HEK293 (cell line): ENCODE data around the gene GLG1.

Experiments used
- CTCF ChIA-PET: fragments of 350-600 bp; formaldehyde crosslinking; extraction: SDS; loops from one replicate; lab custom pipeline; 2021; ENCODE audit warnings: antibody characterized with exemption; lab: Yijun Ruan, JAX
- POLR2A ChIA-PET: fragments of 300-600 bp; formaldehyde crosslinking; extraction: SDS; loops from one replicate; lab custom pipeline; 2020; ENCODE audit warnings: antibody characterized with exemption, inconsistent platforms; lab: Yijun Ruan, JAX
- H3K27ac ChIP-seq: fragments of 200-500 bp; sonication (Bioruptor generic); 2 replicates; pipeline ENCODE4 v1.5.1; 2014; ENCODE audit warnings: low read depth, low read length, control low read depth, inconsistent platforms; ENCODE audit errors: extremely low read depth
- H3K36me3 ChIP-seq, 2 experiments: fragments of 200-500 bp in 1 of 2; sonication (Bioruptor generic) in 1 of 2; 1 replicate in 1 of 2; 2 replicates in 1 of 2; pipeline ENCODE4 v1.5.1; 2014 to 2017; ENCODE audit warnings: inconsistent platforms in 2 of 2, low read length in 2 of 2; ENCODE audit not compliant: control insufficient read depth in 2 of 2, insufficient read depth in 1 of 2
- H3K4me1 ChIP-seq: fragments of 200-500 bp; sonication (Bioruptor generic); 2 replicates; pipeline ENCODE4 v1.5.1; 2014; ENCODE audit warnings: mild to moderate bottlenecking, low read length, inconsistent platforms; ENCODE audit not compliant: control insufficient read depth, insufficient read depth
- H3K4me3 ChIP-seq: 2 replicates; pipeline ENCODE4 v1.5.1; 2011; ENCODE audit warnings: low read depth, mild to moderate bottlenecking, control low read depth, low read length, moderate library complexity
- H3K9me3 ChIP-seq: fragments of 200-500 bp; sonication (Bioruptor generic); 2 replicates; pipeline ENCODE4 v1.5.1; 2014; ENCODE audit warnings: low read depth, low read length, inconsistent platforms; ENCODE audit not compliant: control insufficient read depth, insufficient read depth
- KLF1 ChIP-seq: fragments of 450-650 bp; formaldehyde crosslinking; IDR thresholded peaks from 2 replicates; pipeline ENCODE4 v1.5.1; 2016; ENCODE audit warnings: missing biosample characterization, missing genetic modification characterization
- SP7 ChIP-seq: fragments of 450-650 bp; formaldehyde crosslinking; IDR thresholded peaks from 2 replicates; pipeline ENCODE4 v1.5.1; 2016; ENCODE audit warnings: missing biosample characterization, missing genetic modification characterization
- ZFP69B ChIP-seq: fragments of 450-650 bp; formaldehyde crosslinking; IDR thresholded peaks from 2 replicates; pipeline ENCODE4 v1.5.1; 2016; ENCODE audit warnings: missing biosample characterization, missing genetic modification characterization
- ZNF146 ChIP-seq: fragments of 450-650 bp; formaldehyde crosslinking; IDR thresholded peaks from 2 replicates; pipeline ENCODE4 v1.5.1; 2016; ENCODE audit warnings: missing biosample characterization, missing genetic modification characterization
- ZNF335 ChIP-seq: fragments of 450-650 bp; formaldehyde crosslinking; conservative IDR thresholded peaks from 2 replicates; pipeline ENCODE4 v1.5.1; 2016; ENCODE audit warnings: missing biosample characterization, missing genetic modification characterization
- ZNF473 ChIP-seq: fragments of 450-650 bp; formaldehyde crosslinking; IDR thresholded peaks from 2 replicates; pipeline ENCODE4 v1.5.1; 2017; ENCODE audit warnings: missing biosample characterization, missing genetic modification characterization
- ZNF623 ChIP-seq: fragments of 450-650 bp; formaldehyde crosslinking; IDR thresholded peaks from 2 replicates; pipeline ENCODE4 v1.5.1; 2016; ENCODE audit warnings: missing biosample characterization, missing genetic modification characterization
- ZNF626 ChIP-seq: fragments of 450-650 bp; sonication (Bioruptor Pico); formaldehyde crosslinking; IDR thresholded peaks from 2 replicates; pipeline ENCODE4 v1.5.1; 2018; ENCODE audit warnings: missing biosample characterization, missing genetic modification characterization, inconsistent platforms
- ZNF629 ChIP-seq: fragments of 450-650 bp; formaldehyde crosslinking; IDR thresholded peaks from 2 replicates; pipeline ENCODE4 v1.5.1; 2017; ENCODE audit warnings: missing biosample characterization, missing genetic modification characterization
- ZNF664 ChIP-seq: fragments of 450-650 bp; formaldehyde crosslinking; IDR thresholded peaks from 2 replicates; pipeline ENCODE4 v1.5.1; 2016; ENCODE audit warnings: missing biosample characterization, missing genetic modification characterization
- ZNF776 ChIP-seq: fragments of 450-650 bp; formaldehyde crosslinking; IDR thresholded peaks from 2 replicates; pipeline ENCODE4 v1.5.0; 2017; ENCODE audit warnings: missing biosample characterization, missing genetic modification characterization, borderline replicate concordance
- TF ChIP-seq, protein P1 (sequence below): fragments of 450-650 bp; formaldehyde crosslinking; IDR thresholded peaks from 2 replicates; pipeline ENCODE4 v1.5.1; 2016; ENCODE audit warnings: missing biosample characterization, missing genetic modification characterization
- TF ChIP-seq, protein P2 (sequence below): fragments of 450-650 bp; formaldehyde crosslinking; IDR thresholded peaks from 2 replicates; pipeline ENCODE4 v1.5.1; 2017; ENCODE audit warnings: missing biosample characterization, missing genetic modification characterization
- TF ChIP-seq, protein P3 (sequence below): fragments of 450-650 bp; formaldehyde crosslinking; IDR thresholded peaks from 2 replicates; pipeline ENCODE4 v1.5.1; 2016; ENCODE audit warnings: missing biosample characterization, missing genetic modification characterization
- TF ChIP-seq, protein P4 (sequence below): fragments of 450-650 bp; formaldehyde crosslinking; IDR thresholded peaks from 2 replicates; pipeline ENCODE4 v1.5.1; 2017; ENCODE audit warnings: missing biosample characterization, missing genetic modification characterization
- TF ChIP-seq, protein P5 (sequence below): fragments of 450-650 bp; formaldehyde crosslinking; IDR thresholded peaks from 2 replicates; pipeline ENCODE4 v1.5.1; 2017; ENCODE audit warnings: missing biosample characterization, missing genetic modification characterization

The GLG1 gene

DNA sequence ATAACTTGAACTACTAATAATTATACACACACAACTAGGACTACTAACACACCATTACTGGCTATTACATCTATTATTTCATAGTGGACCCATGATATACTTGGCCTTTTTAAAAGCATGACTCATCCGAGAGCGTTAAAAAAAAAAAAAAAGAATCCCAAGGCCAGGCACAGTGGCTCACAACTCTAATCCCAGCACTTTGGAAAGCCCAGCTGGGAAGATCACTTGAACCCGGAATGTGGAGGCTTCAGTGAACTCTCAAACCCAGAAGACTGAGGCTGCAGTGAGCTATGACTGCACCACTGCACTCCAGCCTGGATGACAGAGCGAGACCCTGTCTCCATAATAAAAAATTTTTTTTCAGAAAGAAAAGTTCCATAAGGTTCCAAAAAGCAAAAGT lies 3.1 kb downstream of the GLG1 start:
- Histone ChIP-seq H3K9me3 (no peaks in the 10 kb centered on the region), H3K4me3 (no peak overlapping the region)
- TF ChIP-seq, protein P1, sequence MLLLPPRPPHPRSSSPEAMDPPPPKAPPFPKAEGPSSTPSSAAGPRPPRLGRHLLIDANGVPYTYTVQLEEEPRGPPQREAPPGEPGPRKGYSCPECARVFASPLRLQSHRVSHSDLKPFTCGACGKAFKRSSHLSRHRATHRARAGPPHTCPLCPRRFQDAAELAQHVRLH (tag by site-specific recombination), result 0 out of 2 replicates have a peak, but pooled peaks have one; percentile 11
- no peak for TF ChIP-seq ZNF623
- TF ChIP-seq ZNF629 (tag by site-specific recombination), result 0 out of 2 replicates have a peak, but pooled peaks have one; percentile 16
- TF ChIP-seq, protein P2, sequence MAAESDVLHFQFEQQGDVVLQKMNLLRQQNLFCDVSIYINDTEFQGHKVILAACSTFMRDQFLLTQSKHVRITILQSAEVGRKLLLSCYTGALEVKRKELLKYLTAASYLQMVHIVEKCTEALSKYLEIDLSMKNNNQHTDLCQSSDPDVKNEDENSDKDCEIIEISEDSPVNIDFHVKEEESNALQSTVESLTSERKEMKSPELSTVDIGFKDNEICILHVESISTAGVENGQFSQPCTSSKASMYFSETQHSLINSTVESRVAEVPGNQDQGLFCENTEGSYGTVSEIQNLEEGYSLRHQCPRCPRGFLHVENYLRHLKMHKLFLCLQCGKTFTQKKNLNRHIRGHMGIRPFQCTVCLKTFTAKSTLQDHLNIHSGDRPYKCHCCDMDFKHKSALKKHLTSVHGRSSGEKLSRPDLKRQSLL, result peak; percentile 73
- TF ChIP-seq, protein P3, sequence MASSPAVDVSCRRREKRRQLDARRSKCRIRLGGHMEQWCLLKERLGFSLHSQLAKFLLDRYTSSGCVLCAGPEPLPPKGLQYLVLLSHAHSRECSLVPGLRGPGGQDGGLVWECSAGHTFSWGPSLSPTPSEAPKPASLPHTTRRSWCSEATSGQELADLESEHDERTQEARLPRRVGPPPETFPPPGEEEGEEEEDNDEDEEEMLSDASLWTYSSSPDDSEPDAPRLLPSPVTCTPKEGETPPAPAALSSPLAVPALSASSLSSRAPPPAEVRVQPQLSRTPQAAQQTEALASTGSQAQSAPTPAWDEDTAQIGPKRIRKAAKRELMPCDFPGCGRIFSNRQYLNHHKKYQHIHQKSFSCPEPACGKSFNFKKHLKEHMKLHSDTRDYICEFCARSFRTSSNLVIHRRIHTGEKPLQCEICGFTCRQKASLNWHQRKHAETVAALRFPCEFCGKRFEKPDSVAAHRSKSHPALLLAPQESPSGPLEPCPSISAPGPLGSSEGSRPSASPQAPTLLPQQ (tag by site-specific recombination), result peak; percentile 98
- TF ChIP-seq SP7, result 0 out of 2 replicates have a peak, but pooled peaks have one; percentile 38
- no peak for TF ChIP-seq ZNF146 (tag by site-specific recombination)
- TF ChIP-seq ZNF626 (tag by site-specific recombination), result no peak
- TF ChIP-seq ZFP69B (tag by site-specific recombination), result peak; percentile 95
- TF ChIP-seq ZNF335, result 0 out of 2 replicates have a peak, but pooled peaks have one; percentile 23
- TF ChIP-seq ZNF776 (tag by site-specific recombination), result no peak
- TF ChIP-seq, all 188 proteins: peak for 7
- H3K27ac ChIP-seq, result no peak overlapping the region
- ChIA-PET POLR2A (no interaction called here), CTCF (no interaction called here)
- no peaks in the 10 kb centered on the region for H3K36me3 ChIP-seq
- peaks cover 33% of the 10 kb centered on the region for H3K4me1 ChIP-seq

DNA sequence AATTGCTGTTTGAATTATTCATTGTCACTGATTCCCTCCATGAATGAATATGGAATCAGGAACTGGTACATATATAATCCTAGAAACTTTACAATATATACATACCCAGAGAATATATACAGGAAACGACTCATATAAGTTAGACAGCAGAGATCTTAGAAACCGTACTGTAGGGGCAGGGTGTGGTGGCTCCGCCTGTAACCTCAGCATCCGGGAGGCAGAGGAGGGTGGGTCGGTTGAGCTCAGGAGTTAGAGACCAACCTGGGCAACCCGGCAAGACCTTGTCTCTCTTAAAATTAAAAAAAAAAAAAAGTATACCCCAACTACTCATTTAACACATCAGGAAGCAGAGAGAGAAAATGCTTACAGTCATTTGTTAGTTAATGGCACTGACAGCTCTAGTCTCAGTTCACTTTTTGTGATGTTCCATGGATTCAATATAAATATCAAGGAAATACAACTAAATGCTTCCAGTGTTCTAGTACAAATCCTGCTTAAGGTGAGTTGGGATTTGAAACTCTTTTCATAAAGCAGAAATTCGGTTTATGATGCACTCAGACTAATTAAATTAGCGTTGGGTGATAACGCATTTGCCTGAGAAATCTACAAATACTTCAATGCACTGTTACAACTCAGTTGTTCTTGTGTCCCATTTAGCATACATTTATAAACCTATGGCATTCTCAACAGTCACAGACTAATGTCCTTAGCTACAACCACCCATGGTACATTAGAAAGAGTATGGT lies 5.6 kb downstream of the GLG1 start:
- H3K27ac ChIP-seq, result no peak overlapping the region

More for the DNA sequence above, 5.6 kb downstream of the GLG1 start:
- ChIA-PET CTCF (no interaction called here), POLR2A (interaction anchor here (0.6 to 1.6 kb wide), 4 partner anchors 23 to 296 kb away, joined by 3 to 4 read pairs (median 3); no protein-coding TSS in a partner anchor)
- H3K4me1 ChIP-seq, result peaks cover 30% of the 10 kb centered on the region
- H3K9me3 ChIP-seq, result no peaks in the 10 kb centered on the region
- peak; percentile 32; the same call in 1 of the 2 replicates for TF ChIP-seq ZNF664
- TF ChIP-seq ZNF473 (tag by site-specific recombination), result no peak
- peak; percentile 53; the same call in 1 of the 2 replicates for TF ChIP-seq KLF1 (tag by site-specific recombination)
- TF ChIP-seq, protein P4, sequence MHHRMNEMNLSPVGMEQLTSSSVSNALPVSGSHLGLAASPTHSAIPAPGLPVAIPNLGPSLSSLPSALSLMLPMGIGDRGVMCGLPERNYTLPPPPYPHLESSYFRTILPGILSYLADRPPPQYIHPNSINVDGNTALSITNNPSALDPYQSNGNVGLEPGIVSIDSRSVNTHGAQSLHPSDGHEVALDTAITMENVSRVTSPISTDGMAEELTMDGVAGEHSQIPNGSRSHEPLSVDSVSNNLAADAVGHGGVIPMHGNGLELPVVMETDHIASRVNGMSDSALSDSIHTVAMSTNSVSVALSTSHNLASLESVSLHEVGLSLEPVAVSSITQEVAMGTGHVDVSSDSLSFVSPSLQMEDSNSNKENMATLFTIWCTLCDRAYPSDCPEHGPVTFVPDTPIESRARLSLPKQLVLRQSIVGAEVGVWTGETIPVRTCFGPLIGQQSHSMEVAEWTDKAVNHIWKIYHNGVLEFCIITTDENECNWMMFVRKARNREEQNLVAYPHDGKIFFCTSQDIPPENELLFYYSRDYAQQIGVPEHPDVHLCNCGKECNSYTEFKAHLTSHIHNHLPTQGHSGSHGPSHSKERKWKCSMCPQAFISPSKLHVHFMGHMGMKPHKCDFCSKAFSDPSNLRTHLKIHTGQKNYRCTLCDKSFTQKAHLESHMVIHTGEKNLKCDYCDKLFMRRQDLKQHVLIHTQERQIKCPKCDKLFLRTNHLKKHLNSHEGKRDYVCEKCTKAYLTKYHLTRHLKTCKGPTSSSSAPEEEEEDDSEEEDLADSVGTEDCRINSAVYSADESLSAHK (tag by site-specific recombination), result peak; percentile 72; the same call in 1 of the 2 replicates
- TF ChIP-seq, protein P5, sequence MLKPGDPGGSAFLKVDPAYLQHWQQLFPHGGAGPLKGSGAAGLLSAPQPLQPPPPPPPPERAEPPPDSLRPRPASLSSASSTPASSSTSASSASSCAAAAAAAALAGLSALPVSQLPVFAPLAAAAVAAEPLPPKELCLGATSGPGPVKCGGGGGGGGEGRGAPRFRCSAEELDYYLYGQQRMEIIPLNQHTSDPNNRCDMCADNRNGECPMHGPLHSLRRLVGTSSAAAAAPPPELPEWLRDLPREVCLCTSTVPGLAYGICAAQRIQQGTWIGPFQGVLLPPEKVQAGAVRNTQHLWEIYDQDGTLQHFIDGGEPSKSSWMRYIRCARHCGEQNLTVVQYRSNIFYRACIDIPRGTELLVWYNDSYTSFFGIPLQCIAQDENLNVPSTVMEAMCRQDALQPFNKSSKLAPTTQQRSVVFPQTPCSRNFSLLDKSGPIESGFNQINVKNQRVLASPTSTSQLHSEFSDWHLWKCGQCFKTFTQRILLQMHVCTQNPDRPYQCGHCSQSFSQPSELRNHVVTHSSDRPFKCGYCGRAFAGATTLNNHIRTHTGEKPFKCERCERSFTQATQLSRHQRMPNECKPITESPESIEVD (tag by site-specific recombination), result peak; percentile 80
- H3K4me3 ChIP-seq, result no peak overlapping the region
- no peaks in the 10 kb centered on the region; a peak in 1 of 3 replicates for H3K36me3 ChIP-seq
